ENCODE data around the gene EPB41L1. TPM values are rescaled to one million over a fixed set of nuclear protein-coding genes. Genes with fewer than 3 reads are reported as not detected.

EPB41L1 gene
- total RNA-seq, 1 experiment from 2014 or later = 8.6 TPM

GRCh38 chr20:36170542-36171215 is 16.1 kb downstream of the EPB41L1 start:
- no peaks in the 10 kb centered on the region for H3K4me1 ChIP-seq (ENCODE audit: control insufficient read depth, insufficient read depth, low read length)
- no peaks in the 10 kb centered on the region for H3K36me3 ChIP-seq (ENCODE audit: control insufficient read depth, insufficient read depth, low read length)
- ChIA-PET POLR2A (no interaction called here), CTCF (no interaction called here)
- no peak for TF ChIP-seq POLR2AphosphoS5 (IDR thresholded peaks at IDR 0.05; ENCODE audit: low read depth, low read length)
- no peak for TF ChIP-seq SIN3A (IDR thresholded peaks at IDR 0.05; ENCODE audit: borderline replicate concordance, insufficient read depth, low read depth, low read length)
- TF ChIP-seq, protein P1, sequence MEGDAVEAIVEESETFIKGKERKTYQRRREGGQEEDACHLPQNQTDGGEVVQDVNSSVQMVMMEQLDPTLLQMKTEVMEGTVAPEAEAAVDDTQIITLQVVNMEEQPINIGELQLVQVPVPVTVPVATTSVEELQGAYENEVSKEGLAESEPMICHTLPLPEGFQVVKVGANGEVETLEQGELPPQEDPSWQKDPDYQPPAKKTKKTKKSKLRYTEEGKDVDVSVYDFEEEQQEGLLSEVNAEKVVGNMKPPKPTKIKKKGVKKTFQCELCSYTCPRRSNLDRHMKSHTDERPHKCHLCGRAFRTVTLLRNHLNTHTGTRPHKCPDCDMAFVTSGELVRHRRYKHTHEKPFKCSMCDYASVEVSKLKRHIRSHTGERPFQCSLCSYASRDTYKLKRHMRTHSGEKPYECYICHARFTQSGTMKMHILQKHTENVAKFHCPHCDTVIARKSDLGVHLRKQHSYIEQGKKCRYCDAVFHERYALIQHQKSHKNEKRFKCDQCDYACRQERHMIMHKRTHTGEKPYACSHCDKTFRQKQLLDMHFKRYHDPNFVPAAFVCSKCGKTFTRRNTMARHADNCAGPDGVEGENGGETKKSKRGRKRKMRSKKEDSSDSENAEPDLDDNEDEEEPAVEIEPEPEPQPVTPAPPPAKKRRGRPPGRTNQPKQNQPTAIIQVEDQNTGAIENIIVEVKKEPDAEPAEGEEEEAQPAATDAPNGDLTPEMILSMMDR (IDR thresholded peaks at IDR 0.05) = no peak
- no peak for TF ChIP-seq REST (IDR thresholded peaks at IDR 0.05; ENCODE audit: insufficient read depth in 1 of 2, low read depth in 2 of 2, low read length in 1 of 2)
- TF ChIP-seq TCF7L2 (IDR thresholded peaks at IDR 0.05; ENCODE audit: low read depth, low read length) = no peak
- H3K27me3 ChIP-seq (ENCODE audit: control insufficient read depth, insufficient read depth, low read length) = no peaks in the 10 kb centered on the region
- no peak overlapping the region for H3K4me3 ChIP-seq (ENCODE audit: low read depth in 2 of 2, low read length in 2 of 2)
- no TSS peak for BruUV-seq (replicated peaks)
- intact Hi-C loops (cut with micrococcal nuclease; ENCODE audit: unreplicated experiment) (no loop called here), in situ Hi-C loops (cut with HindIII; ENCODE audit: low pct_unique_long_range_greater_than_20kb, low sequenced_read_pairs) (no loop called here)
- H3K9me3 ChIP-seq (ENCODE audit: control insufficient read depth, insufficient read depth, low read depth, low read length) = no peaks in the 10 kb centered on the region
- ATAC-seq (no peak), DNase-seq (ENCODE audit: low read depth, low spot score) (no peak)
- no peak overlapping the region for H3K27ac ChIP-seq (ENCODE audit: low read length)

- H3K36me3 ChIP-seq (ENCODE audit: control insufficient read depth, insufficient read depth, low read length) = no peaks in the 10 kb centered on the region
- ChIA-PET CTCF (no interaction called here), POLR2A (no interaction called here)
- H3K4me1 ChIP-seq (ENCODE audit: control insufficient read depth, insufficient read depth, low read length) = no peaks in the 10 kb centered on the region
- H3K9me3 ChIP-seq (ENCODE audit: control insufficient read depth, insufficient read depth, low read depth, low read length) = no peaks in the 10 kb centered on the region
- DNase-seq (ENCODE audit: low read depth, low spot score) = no peak
- TF ChIP-seq, protein P1 (IDR thresholded peaks at IDR 0.05) = no peak
- no peak for TF ChIP-seq REST (IDR thresholded peaks at IDR 0.05; ENCODE audit: insufficient read depth in 1 of 2, low read depth in 2 of 2, low read length in 1 of 2)
- no peak for TF ChIP-seq TCF7L2 (IDR thresholded peaks at IDR 0.05; ENCODE audit: low read depth, low read length)
- no peak for TF ChIP-seq POLR2AphosphoS5 (IDR thresholded peaks at IDR 0.05; ENCODE audit: low read depth, low read length)
- no peak for TF ChIP-seq SIN3A (IDR thresholded peaks at IDR 0.05; ENCODE audit: borderline replicate concordance, insufficient read depth, low read depth, low read length)
- intact Hi-C loops (cut with micrococcal nuclease; ENCODE audit: unreplicated experiment) (no loop called here), in situ Hi-C loops (cut with HindIII; ENCODE audit: low pct_unique_long_range_greater_than_20kb, low sequenced_read_pairs) (no loop called here)
- BruUV-seq (replicated peaks) = no TSS peak
- no peak overlapping the region for H3K4me3 ChIP-seq (ENCODE audit: low read depth in 2 of 2, low read length in 2 of 2)
- no peaks in the 10 kb centered on the region for H3K27me3 ChIP-seq (ENCODE audit: control insufficient read depth, insufficient read depth, low read length)
- no peak for ATAC-seq
- H3K27ac ChIP-seq (ENCODE audit: low read length) = no peak overlapping the region
Measured at GRCh38 chr20:36173451-36173933, 19.0 kb downstream of the EPB41L1 start.

Data from Panc1 (cell line).